DMS153 (cell line): ENCODE results near the gene SOX2.
A peak's percentile ranks its signal among the peaks of the same experiment; 100 is the strongest.

ENCODE experiments used
- DNase-seq: peaks from one replicate; lab custom pipeline; 2025; lab: John Stamatoyannopoulos, UW

The SOX2 gene

DNA sequence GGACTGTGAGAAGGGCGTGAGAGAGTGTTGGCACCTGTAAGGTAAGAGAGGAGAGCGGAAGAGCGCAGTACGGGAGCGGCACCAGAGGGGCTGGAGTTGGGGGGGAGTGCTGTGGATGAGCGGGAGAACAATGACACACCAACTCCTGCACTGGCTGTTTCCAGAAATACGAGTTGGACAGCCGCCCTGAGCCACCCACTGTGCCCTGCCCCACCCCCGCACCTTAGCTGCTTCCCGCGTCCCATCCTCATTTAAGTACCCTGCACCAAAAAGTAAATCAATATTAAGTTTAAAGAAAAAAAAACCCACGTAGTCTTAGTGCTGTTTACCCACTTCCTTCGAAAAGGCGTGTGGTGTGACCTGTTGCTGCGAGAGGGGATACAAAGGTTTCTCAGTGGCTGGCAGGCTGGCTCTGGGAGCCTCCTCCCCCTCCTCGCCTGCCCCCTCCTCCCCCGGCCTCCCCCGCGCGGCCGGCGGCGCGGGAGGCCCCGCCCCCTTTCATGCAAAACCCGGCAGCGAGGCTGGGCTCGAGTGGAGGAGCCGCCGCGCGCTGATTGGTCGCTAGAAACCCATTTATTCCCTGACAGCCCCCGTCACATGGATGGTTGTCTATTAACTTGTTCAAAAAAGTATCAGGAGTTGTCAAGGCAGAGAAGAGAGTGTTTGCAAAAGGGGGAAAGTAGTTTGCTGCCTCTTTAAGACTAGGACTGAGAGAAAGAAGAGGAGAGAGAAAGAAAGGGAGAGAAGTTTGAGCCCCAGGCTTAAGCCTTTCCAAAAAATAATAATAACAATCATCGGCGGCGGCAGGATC lies at the start of gene SOX2:
SOX2 (plus strand) TSS at position 601 of the 811 bp plus-strand sequence. CDS start 436 bp downstream, outside the sequence.
- DNase-seq: peak; percentile 92

- no peak for DNase-seq
These were observed 28.2 kb upstream of the SOX2 start for GRCh38 chr3:181683563-181683962.

GRCh38 chr3:181687190-181687589 lies 24.5 kb upstream of the SOX2 start:
- DNase-seq: peak; percentile 21

DNA sequence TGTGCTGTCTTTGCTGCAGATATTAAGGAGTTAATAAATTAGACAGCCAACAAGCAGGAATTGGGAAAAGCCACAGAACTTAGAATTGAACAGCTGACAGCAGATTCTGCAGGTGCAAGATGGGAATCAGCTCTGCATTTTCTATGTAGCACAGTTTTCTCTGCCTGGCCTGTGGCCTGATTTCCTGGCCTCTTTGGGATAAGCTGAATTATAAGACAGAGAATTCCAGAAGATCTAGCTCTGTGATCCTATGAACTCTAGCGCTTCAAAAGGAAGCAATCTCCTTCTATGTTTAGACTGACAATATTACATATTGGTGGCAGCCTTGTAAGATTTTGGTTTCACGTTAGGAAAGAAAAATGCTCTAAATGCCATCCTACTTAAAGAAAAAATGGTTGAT lies 24.0 kb upstream of the SOX2 start:
- no peak for DNase-seq

GRCh38 chr3:181689546-181689945 lies 22.2 kb upstream of the SOX2 start:
- DNase-seq: no peak

DNA sequence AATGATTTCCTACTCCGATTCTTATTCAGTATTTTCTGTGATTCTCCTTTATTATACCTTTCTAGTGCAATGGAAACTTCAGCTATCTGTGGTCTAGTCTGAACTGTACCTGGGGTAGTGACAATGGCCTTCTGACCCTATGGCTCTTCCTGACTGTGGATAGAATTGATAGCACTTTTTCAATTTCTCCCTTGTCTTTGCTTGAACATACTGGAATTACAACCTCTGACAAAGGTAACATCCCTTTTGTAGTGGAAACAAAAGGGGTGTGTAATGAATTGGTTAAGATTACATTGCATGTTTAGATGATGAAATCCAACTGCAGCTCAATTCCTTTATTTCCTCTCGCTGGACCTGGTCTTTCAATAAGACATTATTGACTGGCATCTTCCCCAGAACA lies 21.0 kb upstream of the SOX2 start:
- no peak for DNase-seq

DNA sequence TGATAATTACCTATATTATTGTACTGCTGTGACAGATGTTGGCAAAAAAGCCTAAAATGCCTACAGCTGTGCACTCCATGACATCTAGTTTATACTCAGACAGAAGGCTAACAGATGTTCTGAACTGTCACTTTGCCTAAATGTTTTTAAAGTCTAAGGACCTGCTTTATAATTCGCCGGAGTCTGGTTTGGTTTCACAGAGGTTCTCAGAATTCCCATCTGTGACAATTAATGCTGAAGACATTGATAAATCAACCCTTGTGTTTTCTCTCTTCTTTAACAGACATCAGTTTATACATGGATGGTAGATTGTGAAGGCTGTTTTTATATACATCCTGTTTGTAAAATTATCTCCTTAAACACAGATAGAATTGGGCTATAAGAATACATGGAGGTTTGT lies 19.8 kb upstream of the SOX2 start:
- DNase-seq: no peak

DNA sequence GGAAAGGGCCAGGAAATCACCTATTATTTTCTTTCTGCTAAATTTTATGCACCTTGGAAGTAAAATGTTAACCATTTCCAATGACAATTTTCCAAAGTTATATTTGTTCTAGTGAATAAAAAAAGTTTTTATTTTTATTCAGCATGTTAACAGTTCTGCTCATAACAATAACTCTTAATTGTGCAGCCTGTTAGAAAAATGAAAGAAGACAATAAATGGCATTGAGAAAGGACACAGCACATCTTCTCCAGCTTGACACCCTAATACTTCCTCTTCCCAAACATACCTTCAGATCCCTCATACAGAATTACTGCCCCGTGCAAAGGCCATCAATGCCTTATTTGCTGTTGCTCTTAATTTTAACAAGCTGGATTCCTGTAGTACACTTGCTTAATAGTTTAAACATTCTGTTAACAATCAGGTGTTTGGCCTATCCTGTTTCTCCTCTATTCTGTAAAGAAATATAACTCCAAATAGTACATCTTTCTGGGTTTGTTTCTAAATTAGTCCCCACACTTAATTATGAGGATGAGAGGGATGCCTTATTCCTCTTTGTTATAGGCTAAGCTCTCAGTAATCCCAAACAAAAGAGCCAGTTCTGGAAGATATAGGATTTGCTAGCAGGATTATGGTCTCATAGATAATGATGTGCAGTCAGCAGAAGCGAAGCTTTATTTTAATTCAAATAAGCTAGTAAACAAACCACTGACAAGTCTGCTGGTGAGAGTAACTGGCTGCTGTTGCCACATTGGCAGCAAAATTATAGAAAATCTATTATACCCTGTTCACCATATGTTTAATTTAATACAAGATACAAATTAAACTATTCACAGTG lies 19.2 kb upstream of the SOX2 start:
- DNase-seq: no peak

DNA sequence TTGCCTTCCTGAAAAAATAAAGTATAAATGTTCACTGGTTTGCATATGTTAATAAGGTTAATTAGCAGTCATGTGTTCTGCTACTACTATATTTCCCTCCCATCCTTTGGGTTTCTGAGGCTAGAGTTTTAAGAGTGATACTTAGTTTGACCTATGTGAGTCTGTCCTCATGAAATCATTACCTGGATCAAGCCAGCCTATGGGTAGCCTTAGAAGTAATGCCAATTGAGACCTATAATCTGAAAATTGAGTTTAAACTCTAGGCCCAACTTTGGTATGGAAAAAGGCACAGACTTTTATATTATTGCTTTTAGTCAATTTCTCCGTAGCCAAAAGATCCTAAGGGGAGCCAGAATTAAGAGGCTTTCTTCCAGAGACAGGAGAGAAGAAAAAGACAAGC lies 18.4 kb upstream of the SOX2 start:
- DNase-seq: no peak

DNA sequence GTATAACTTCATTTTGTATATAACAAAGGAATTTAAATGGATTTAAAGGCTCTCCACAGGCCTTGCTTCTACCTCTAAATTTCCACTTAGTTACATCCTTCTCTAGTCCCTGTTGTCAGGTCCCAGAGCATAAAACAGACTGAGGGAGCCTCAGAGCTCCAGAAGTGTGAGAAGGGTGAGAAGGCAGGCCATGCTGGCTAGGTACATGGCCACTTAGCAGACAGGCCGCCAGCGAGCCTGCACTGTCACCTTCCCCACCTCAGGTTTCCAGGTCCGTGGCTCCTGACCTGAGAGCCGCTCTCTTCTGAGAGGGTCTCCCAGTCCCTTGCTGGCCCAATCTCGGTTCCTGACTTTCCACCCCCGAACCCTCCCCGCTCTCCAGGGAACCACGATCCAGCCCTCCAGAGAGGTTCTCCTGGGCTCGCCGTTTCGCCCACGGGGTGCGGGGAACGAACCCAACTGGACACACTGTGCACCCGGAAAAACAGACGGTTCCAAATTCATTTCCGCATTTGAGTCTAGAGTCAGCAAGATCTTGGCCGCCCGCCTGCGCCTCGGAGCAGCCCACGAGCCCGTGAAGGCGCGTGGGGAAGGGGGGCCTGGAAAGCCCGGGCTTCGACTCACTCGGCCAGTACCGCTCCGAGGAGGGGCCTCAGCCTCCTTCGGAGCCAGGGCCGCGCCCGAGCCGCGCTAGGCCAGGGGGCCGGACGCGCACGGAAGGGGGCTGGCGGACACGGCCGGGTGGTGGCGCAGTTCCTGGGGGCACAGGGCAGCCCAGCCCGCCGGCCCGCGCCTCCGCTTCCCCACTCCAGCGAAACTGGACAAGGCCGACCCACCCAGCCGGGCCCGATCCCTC lies 16.7 kb upstream of the SOX2 start:
- DNase-seq: no peak

GRCh38 chr3:181695661-181696491 lies 15.8 kb upstream of the SOX2 start:
- DNase-seq: no peak

- no peak for DNase-seq
These were observed 15.0 kb upstream of the SOX2 start for GRCh38 chr3:181696626-181697230.

GRCh38 chr3:181698263-181698954 lies 13.3 kb upstream of the SOX2 start:
- DNase-seq: no peak

DNA sequence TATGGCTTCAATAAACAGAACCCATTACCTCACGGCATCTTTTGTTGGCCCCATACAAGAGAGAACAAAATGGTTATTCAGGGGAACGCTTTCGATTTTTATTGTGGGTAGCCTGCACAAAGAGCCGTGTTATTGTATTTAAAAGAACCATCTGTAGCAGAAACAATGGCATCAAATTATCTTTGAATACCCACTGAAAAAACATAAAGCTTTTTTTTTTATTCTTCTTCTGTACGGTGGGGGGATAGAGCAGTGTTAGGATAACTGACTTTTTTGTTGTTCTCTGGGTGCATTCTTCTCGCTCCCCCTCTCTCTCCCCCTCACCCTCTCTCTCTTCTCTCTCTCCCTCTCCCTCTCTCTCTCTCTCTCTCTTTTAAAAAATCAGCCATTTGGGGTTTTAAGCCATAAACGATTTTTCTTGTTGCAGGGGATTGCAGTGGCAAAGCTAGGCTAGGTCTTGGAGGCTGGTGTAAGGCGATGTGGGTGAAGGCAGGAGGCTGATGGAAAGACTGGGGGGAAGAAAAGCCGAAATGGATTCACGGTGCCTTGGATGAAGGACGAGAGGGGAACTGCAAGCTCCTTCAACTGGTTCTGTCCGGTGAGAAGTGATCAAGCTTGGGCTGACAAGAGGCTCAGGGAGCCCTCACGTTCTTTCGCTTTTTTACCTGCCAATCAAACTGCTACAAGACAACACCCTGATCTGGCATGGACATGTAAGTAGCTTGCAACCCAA lies 12.4 kb upstream of the SOX2 start:
- no peak for DNase-seq

DNA sequence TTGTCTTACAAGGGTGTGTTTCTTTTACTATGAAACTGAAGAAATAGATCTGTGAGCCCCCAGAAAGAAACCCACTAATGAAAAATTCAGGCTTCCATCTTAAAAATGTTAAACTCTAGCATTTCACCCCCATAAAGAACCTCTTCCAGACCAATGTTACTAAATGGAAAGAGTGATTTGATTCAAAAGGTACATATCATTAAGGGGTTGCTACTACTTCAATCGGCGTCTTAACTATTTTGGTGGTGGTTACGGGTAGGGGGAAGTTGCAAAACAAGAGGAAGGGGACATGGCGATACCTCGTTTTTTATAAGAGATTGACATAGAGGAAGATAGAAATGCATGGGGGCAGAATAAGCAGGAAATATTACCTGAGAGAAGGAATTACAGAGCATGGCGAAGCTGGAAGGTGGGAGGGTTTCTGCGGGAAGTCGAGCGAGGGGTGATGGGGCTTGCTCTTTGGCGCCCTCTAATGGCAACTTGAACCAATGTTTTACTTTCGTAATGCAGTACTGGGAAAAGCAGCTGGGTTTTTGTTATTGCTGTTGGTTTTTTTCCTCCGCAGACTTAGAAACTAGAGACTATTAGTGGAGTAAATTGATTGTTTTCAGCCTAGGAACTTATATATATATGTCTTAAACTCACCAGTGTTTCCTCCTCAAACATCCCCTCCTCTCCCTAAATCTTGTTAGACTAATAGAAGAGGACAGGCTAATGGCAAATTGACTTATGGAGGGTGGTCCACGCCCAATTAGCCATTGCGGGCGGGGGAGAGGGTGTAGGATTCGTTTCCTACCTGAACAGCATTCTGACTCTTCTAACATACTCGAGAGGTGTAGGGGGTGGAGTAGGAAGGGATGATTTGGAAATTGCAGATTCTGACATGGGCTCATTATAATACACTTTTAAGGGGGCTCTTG lies 11.3 kb upstream of the SOX2 start:
- peak; percentile 33 for DNase-seq

- DNase-seq: no peak
These were observed 10.6 kb upstream of the SOX2 start for GRCh38 chr3:181701096-181701495.

GRCh38 chr3:181703601-181704420 lies 7.9 kb upstream of the SOX2 start:
- DNase-seq: no peak
